Measurements from ENCODE around the gene RGS9.

Gene RGS9

DNA sequence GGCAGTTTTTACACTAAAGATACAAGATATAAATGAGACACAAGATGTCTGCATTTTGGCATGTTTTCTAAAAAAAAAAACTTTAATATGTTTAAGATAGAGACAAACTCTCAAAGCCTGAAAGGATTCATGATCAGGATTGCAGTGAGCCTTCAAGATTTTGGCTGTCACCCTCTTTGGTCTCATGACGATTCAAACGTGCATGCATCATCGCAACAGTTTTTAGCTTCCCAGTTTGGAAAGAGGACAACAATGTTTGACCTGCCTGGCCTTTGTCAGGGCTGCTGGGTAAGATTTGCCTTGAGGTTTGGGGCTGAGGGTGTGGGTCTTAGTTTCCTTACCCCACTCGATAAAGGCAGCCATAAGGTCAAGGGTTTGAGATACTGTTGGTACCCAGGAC is 134.1 kb downstream of the RGS9 start:
- Histone ChIP-seq H3K36me3 (no peaks in the 10 kb centered on the region), H3K4me3 (no peak overlapping the region), H3K4me1 (no peaks in the 10 kb centered on the region), H3K9ac (no peak overlapping the region), H3K27ac (no peak overlapping the region), H3K4me2 (no peak overlapping the region), H4K20me1 (no peaks in the 10 kb centered on the region), H3K27me3 (no peaks in the 10 kb centered on the region), H3K9me3 (replicated peaks in 1 of 11) (peaks cover 0 to 17% (median 12%) of the 10 kb centered on the region in 11 experiments; a peak in 10 of 22 replicates)
- no peak for TF ChIP-seq Cebpa-rat (IDR thresholded peaks at IDR 0.05)
